Keratinocyte (primary cell): ENCODE data around the gene MGAT4A. TPM values are rescaled to one million over a fixed set of nuclear protein-coding genes. Genes with fewer than 3 reads are reported as not detected.
"Not testable (repeated sequence)": the region's sequence is repeated elsewhere in the genome, so short reads cannot be mapped to it uniquely, and the experiment has no call there.

ENCODE experiments used
- DNase-seq: peaks from one replicate; pipeline ENCODE4 v3.0.0-alpha.2; 2011; ENCODE audit warnings: low read depth, missing footprints, low spot score
- FAIRE-seq: peaks from 2 replicates; lab custom pipeline; 2011; peaks lifted over from hg19 to GRCh38; lab: Jason Lieb, UNC
- H2AFZ ChIP-seq: 2 replicates; pipeline ENCODE4 v1.6.0; 2012; ENCODE audit warnings: low read length, control low read depth, inconsistent platforms; ENCODE audit not compliant: control insufficient read depth
- H3K27ac ChIP-seq: 2 replicates; pipeline ENCODE4 v1.5.1; 2011; ENCODE audit warnings: low read length; ENCODE audit not compliant: control insufficient read depth, insufficient read depth
- H3K27me3 ChIP-seq: 3 replicates; pipeline ENCODE4 v1.6.0; 2011; ENCODE audit warnings: low read length; ENCODE audit not compliant: control insufficient read depth, insufficient read depth; ENCODE audit errors: extremely low read depth
- H3K36me3 ChIP-seq, 2 experiments: 2 replicates in 1 of 2; 3 replicates in 1 of 2; pipeline ENCODE4 v1.5.1; 2011; ENCODE audit warnings: low read length in 2 of 2, mild to moderate bottlenecking in 1 of 2; ENCODE audit not compliant: control insufficient read depth in 2 of 2, insufficient read depth in 2 of 2; ENCODE audit errors: extremely low read depth in 1 of 2
- H3K4me1 ChIP-seq: 3 replicates; pipeline ENCODE4 v1.5.1; 2011; ENCODE audit warnings: low read length; ENCODE audit not compliant: control insufficient read depth, insufficient read depth; ENCODE audit errors: extremely low read depth
- H3K4me2 ChIP-seq: 3 replicates; pipeline ENCODE4 v1.6.0; 2011; ENCODE audit warnings: low read depth, low read length; ENCODE audit not compliant: control insufficient read depth, insufficient read depth; ENCODE audit errors: extremely low read depth
- H3K4me3 ChIP-seq, 3 experiments: fragments of 200-600 bp in 1 of 3; sonication (generic) in 1 of 3; 2 replicates in 2 of 3; 3 replicates in 1 of 3; pipeline ENCODE4 v1.5.1; 2011 to 2016; ENCODE audit warnings: low read length in 3 of 3, mild to moderate bottlenecking in 3 of 3, control low read depth in 2 of 3, inconsistent platforms in 1 of 3, low read depth in 1 of 3, mixed read lengths in 1 of 3, mixed run types in 1 of 3, moderate library complexity in 1 of 3; ENCODE audit not compliant: control insufficient read depth in 2 of 3, insufficient read depth in 2 of 3; ENCODE audit errors: extremely low read depth in 1 of 3
- H3K79me2 ChIP-seq: 2 replicates; pipeline ENCODE4 v1.6.0; 2012; ENCODE audit warnings: low read length; ENCODE audit not compliant: control insufficient read depth, insufficient read depth
- H3K9ac ChIP-seq: 3 replicates; pipeline ENCODE4 v1.6.0; 2011; ENCODE audit warnings: low read length; ENCODE audit not compliant: control insufficient read depth, insufficient read depth; ENCODE audit errors: extremely low read depth
- H3K9me1 ChIP-seq: 3 replicates; pipeline ENCODE4 v1.6.0; 2011; ENCODE audit warnings: low read length; ENCODE audit not compliant: control insufficient read depth, insufficient read depth; ENCODE audit errors: extremely low read depth
- H3K9me3 ChIP-seq: 2 replicates; pipeline ENCODE4 v1.5.1; 2012; ENCODE audit warnings: low read depth, low read length; ENCODE audit not compliant: control insufficient read depth
- H4K20me1 ChIP-seq: 3 replicates; pipeline ENCODE4 v1.6.0; 2011; ENCODE audit warnings: low read length; ENCODE audit not compliant: control insufficient read depth, insufficient read depth; ENCODE audit errors: extremely low read depth
- EZH2 ChIP-seq: IDR thresholded peaks from one replicate; pipeline ENCODE4 v1.6.1; 2012; ENCODE audit warnings: inconsistent platforms, mild to moderate bottlenecking, low read length, moderate library complexity
- dilution Hi-C: fragments of 300-500 bp; cut with MboI; formaldehyde crosslinking; loops from one replicate; pipeline ENCODE4 v1.7.0; 2020; ENCODE audit warnings: low sequenced_read_pairs; ENCODE audit not compliant: extremely low pct_ligation_motif_present
- polyA plus RNA-seq, 5 experiments: library from polyadenylated mRNA; depleted of rRNA in 3 of 5; stranded (reverse) in 3 of 5; stranded (forward) in 1 of 5; unstranded in 1 of 5; fragments of >200 nt; gene quantifications; 1 replicate in 1 of 5; 2 replicates in 3 of 5; 3 replicates in 1 of 5; pipeline versions ENCODE4 v1.2.1 to v1.2.3, GENCODE V29; 2011 to 2012; ENCODE audit warnings: missing spikeins in 2 of 5, low read depth in 1 of 5, low replicate concordance in 1 of 5
- TF ChIP-seq, protein P1 (sequence below), 3 experiments: IDR thresholded peaks in 1 of 3; conservative IDR thresholded peaks in 1 of 3; optimal IDR thresholded peaks in 1 of 3; 2 replicates in 2 of 3; 3 replicates in 1 of 3; pipeline versions ENCODE3 to v1.5.1; 2011; ENCODE audit warnings: low read length in 3 of 3, mild to moderate bottlenecking in 3 of 3, moderate library complexity in 2 of 3, control low read depth in 1 of 3, inconsistent platforms in 1 of 3; ENCODE audit not compliant: insufficient read depth in 2 of 3; ENCODE audit errors: extremely low read depth in 1 of 3

MGAT4A gene
- polyA plus RNA-seq, 1 donor (not counting 4 experiments of a cell fraction or from before 2014, with no cell fraction given) = 0.81 TPM

DNA sequence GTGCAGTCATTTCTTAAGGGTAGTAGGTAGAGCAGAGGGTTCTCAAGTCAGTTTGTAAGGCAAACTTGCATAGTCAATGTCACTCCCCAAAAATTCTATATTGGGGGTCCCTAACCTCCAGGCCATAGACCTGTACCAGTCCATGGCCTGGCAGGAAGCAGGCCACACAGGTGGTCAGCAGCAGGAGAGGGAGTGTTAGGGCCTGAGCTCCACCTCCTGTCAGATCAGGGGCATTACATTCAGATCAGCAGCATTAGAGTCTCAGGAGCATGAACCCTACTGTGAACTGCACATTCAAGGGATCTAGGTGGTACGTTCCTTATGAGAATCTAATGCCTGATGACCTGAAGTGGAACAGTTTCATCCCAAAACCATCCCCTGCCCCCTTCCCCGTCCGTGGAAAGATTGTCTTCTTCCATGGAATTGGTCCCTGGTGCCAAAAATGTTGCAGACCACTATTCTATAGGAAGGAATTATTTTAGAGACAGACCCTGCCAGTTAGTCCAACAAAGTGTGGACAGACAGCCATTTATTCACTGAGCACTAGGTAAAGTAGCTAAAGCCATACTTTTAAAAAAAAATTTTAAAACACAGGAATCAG is 129.3 kb downstream of the MGAT4A start:
- FAIRE-seq (peak; percentile 79), DNase-seq (no peak)
- dilution Hi-C loops = no loop called here

DNA sequence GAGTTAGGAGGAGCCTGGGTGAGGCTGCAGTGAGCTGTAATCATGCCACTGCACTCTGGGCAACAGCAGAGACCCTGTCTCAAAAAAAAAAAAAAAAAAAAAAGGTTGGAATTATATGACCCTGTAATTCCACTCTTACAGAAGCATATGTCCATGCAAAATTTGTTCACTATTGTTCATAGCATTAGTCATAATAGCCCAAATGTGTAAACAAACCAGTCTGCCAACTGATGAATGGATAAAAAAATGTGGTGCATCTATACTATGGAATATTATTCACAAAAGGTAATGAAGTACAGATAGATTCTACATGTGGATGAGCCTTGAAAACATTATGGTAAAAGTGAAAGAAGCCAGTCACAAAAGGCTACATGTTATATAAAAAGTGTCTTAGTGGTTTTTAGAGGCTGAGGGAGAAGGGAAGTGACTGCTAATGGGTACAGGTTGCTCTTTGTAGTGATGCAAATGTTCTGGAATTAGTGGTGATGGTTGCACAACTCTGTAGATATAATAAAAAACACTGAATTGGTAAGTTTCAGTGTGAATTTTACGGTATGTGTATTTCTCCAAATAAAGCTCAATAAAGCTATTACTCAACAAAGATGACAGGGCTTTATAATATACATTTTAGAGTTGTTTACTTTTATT is 132.0 kb downstream of the MGAT4A start:
- DNase-seq = no peak
- FAIRE-seq = no peak
- peaks cover 2% of the 10 kb centered on the region for H3K79me2 ChIP-seq
- no peak for TF ChIP-seq EZH2
- TF ChIP-seq, protein P1, sequence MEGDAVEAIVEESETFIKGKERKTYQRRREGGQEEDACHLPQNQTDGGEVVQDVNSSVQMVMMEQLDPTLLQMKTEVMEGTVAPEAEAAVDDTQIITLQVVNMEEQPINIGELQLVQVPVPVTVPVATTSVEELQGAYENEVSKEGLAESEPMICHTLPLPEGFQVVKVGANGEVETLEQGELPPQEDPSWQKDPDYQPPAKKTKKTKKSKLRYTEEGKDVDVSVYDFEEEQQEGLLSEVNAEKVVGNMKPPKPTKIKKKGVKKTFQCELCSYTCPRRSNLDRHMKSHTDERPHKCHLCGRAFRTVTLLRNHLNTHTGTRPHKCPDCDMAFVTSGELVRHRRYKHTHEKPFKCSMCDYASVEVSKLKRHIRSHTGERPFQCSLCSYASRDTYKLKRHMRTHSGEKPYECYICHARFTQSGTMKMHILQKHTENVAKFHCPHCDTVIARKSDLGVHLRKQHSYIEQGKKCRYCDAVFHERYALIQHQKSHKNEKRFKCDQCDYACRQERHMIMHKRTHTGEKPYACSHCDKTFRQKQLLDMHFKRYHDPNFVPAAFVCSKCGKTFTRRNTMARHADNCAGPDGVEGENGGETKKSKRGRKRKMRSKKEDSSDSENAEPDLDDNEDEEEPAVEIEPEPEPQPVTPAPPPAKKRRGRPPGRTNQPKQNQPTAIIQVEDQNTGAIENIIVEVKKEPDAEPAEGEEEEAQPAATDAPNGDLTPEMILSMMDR (optimal IDR thresholded peaks at IDR 0.05 in 1 of 3, IDR thresholded peaks at IDR 0.05 in 1 of 3, conservative IDR thresholded peaks at IDR 0.05 in 1 of 3; ENCODE audit: extremely low read depth in 1 of 3, insufficient read depth in 2 of 3, low read length in 3 of 3) = no peak
- H3K9me3 ChIP-seq = no peaks in the 10 kb centered on the region
- no peaks in the 10 kb centered on the region for H4K20me1 ChIP-seq
- no peak overlapping the region for H3K9ac ChIP-seq
- H3K9me1 ChIP-seq = no peaks in the 10 kb centered on the region
- dilution Hi-C loops = no loop called here
- no peak overlapping the region for H3K4me2 ChIP-seq
- no peak overlapping the region for H3K27ac ChIP-seq
- H3K27me3 ChIP-seq = no peaks in the 10 kb centered on the region
- H2AFZ ChIP-seq = no peak overlapping the region
- H3K36me3 ChIP-seq = peaks cover 14 to 15% of the 10 kb centered on the region in 2 experiments
- H3K4me3 ChIP-seq = no peak overlapping the region
- no peaks in the 10 kb centered on the region for H3K4me1 ChIP-seq

More for the DNA sequence above, 129.3 kb downstream of the MGAT4A start:
- H3K79me2 ChIP-seq = peaks cover 24% of the 10 kb centered on the region
- no peaks in the 10 kb centered on the region for H3K9me1 ChIP-seq
- H3K27me3 ChIP-seq = no peaks in the 10 kb centered on the region
- H3K27ac ChIP-seq = no peak overlapping the region
- peaks cover 14 to 15% of the 10 kb centered on the region in 2 experiments for H3K36me3 ChIP-seq
- H3K9me3 ChIP-seq = no peaks in the 10 kb centered on the region
- no peak for TF ChIP-seq EZH2
- TF ChIP-seq, protein P1 (optimal IDR thresholded peaks at IDR 0.05 in 1 of 3, IDR thresholded peaks at IDR 0.05 in 1 of 3, conservative IDR thresholded peaks at IDR 0.05 in 1 of 3; ENCODE audit: extremely low read depth in 1 of 3, insufficient read depth in 2 of 3, low read length in 3 of 3) = peak; percentile 60 to 85 (median 65)
- no peaks in the 10 kb centered on the region for H4K20me1 ChIP-seq
- H3K4me3 ChIP-seq = no peak overlapping the region
- H3K9ac ChIP-seq = no peak overlapping the region
- no peak overlapping the region for H3K4me2 ChIP-seq
- H2AFZ ChIP-seq = no peak overlapping the region
- H3K4me1 ChIP-seq = peaks cover 2% of the 10 kb centered on the region

DNA sequence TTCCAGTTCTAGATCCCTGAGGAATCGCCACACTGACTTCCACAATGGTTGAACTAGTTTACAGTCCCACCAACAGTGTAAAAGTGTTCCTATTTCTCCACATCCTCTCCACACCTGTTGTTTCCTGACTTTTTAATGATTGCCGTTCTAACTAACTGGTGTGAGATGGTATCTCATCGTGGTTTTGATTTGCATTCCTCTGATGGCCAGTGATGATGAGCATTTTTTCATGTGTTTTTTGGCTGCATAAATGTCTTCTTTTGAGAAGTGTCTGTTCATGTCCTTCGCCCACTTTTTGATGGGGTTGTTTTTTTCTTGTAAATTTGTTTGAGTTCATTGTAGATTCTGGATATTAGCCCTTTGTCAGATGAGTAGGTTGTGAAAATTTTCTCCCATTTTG is 136.3 kb downstream of the MGAT4A start:
- FAIRE-seq, H3K9me1 ChIP-seq, H3K27me3 ChIP-seq, H3K4me2 ChIP-seq, H3K9me3 ChIP-seq, DNase-seq, H3K79me2 ChIP-seq, H2AFZ ChIP-seq, H4K20me1 ChIP-seq, dilution Hi-C loops, H3K4me3 ChIP-seq, H3K27ac ChIP-seq, H3K4me1 ChIP-seq, H3K36me3 ChIP-seq, H3K9ac ChIP-seq: not testable (repeated sequence)
